GM19099 (cell line): Measurements from ENCODE around the gene RNF213.

Experiments used
- POLR2A ChIP-seq: IDR thresholded peaks from 3 replicates; pipeline ENCODE4 v1.6.1; 2011; ENCODE audit warnings: low read depth; ENCODE audit not compliant: insufficient read length; ENCODE audit errors: extremely low read depth

Gene RNF213

DNA sequence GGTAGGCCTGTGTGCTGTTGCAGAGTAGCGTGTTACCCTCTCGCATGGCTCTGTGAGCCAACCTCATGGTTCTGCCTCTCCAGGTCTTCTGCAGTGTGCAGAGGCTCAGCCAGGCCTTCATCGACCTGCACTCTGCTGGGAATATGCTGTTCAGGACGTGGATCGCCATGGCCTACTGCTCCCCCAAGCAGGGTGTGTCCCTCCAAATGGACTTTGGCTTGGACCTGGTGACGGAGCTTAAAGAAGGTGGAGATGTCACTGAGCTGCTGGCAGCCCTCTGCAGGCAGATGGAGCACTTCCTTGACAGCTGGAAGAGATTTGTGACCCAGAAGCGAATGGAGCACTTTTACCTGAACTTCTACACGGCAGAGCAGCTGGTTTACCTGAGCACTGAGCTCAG is 78.5 kb downstream of the RNF213 start:
- TF ChIP-seq POLR2A: no peak

DNA sequence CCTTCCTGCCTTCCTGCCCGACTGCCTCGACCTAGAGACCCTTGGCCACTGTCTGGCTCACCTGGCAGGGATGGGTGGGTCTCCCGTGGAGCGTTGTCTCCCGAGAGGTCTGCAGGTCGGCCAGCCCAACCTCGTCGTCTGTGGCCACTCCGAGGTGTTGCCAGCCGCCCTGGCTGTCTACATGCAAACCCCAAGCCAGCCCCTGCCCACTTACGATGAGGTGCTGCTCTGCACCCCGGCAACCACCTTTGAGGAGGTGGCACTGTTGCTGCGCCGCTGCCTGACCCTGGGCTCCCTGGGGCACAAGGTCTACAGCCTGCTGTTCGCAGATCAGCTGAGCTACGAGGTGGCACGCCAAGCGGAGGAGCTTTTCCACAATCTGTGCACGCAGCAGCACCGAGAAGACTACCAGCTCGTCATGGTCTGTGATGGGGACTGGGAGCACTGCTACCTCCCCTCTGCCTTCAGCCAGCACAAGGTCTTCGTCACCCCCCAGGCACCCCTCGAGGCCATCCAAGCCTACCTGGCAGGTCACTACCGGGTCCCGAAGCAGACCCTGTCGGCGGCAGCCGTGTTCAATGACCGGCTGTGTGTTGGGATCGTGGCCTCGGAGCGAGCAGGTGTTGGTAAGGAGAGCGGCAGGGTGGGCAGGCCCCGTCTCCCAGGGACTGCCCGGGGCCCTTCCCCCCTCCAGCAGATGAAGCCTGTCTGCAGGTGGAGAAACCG is 79.2 kb downstream of the RNF213 start:
- no peak for TF ChIP-seq POLR2A

- no peak for TF ChIP-seq POLR2A
Measured at GRCh38 chr17:80345321-80345720, 84.7 kb downstream of the RNF213 start.

- no peak for TF ChIP-seq POLR2A
Measured at GRCh38 chr17:80345841-80346497, 85.3 kb downstream of the RNF213 start.

DNA sequence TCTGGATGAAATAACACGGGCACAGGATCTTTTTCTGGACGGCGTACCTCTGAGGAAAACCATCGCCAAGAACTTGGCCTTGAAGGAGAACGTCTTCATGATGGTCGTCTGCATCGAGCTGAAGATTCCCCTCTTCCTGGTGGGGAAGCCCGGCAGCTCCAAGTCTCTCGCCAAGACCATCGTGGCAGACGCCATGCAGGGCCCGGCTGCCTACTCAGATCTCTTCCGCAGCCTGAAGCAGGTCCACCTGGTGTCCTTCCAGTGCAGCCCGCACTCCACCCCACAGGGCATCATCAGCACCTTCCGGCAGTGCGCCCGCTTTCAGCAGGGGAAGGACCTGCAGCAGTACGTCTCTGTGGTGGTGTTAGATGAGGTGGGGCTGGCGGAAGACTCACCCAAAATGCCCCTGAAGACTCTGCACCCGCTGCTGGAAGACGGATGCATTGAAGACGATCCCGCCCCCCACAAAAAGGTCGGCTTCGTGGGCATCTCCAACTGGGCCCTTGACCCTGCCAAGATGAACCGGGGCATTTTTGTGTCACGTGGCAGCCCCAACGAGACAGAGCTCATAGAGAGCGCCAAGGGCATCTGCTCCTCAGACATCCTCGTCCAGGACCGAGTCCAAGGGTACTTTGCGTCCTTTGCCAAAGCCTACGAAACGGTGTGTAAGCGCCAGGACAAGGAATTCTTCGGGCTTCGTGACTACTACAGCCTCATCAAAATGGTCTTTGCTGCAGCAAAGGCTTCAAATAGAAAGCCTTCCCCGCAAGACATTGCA is 86.0 kb downstream of the RNF213 start:
- TF ChIP-seq POLR2A: no peak

GRCh38 chr17:80347536-80347935 is 86.9 kb downstream of the RNF213 start:
- no peak for TF ChIP-seq POLR2A

GRCh38 chr17:80347948-80348351 is 87.3 kb downstream of the RNF213 start:
- TF ChIP-seq POLR2A: no peak

- TF ChIP-seq POLR2A: no peak
Measured at GRCh38 chr17:80348551-80349150, 88.0 kb downstream of the RNF213 start.

- TF ChIP-seq POLR2A: no peak
Measured at GRCh38 chr17:80349151-80349651, 88.5 kb downstream of the RNF213 start.

DNA sequence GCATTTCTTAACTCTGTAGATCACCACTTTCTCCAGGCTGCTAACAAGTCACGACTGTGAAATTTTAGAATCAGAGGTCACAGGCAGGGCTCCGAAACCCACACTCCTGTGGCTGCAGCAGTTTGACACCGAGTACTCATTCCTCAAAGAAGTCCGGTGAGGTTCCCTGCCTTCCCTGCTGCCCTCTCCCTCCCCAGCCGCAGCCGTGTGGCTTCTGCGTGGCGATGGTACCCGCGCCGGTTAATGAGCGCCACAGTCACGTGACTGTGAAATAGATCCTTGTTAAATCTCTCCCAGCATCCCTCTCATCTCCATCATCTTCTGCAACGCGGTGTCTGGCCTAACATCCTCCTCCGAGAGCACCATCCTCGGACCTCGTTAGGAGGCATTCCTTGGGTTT is 89.1 kb downstream of the RNF213 start:
- no peak for TF ChIP-seq POLR2A

GRCh38 chr17:80352216-80352895 is 91.7 kb downstream of the RNF213 start:
- TF ChIP-seq POLR2A: no peak

DNA sequence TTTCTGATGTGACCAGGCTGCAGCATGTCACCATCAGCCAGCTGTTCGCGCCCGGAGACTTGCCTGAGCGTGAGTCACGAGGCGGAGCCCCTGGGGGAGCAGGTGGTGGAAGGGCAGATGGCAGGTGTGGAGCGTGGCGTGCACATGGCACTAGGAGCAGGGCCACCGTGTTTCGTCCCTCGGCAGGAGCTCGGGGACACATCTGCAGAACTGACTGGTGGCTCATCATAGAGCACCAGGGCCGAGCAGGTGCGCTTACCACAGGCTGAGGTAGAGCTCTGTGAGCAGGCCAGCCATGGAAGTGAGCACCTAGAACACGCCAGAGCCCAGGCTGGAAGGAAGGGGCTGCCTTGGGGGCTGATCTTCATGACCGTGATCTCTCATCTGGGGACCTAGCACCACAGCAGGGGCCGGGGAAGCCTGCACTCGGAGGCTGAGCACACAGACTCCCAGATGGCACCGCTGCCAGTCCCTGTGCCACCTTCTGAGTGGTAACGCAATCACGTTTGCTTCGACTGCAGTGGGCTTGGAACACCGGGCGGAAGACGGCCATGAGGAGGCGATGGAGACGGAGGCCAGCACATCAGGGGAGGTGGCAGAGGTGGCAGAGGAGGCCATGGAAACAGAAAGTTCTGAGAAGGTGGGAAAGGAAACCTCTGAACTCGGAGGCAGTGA is 92.5 kb downstream of the RNF213 start:
- TF ChIP-seq POLR2A: no peak

DNA sequence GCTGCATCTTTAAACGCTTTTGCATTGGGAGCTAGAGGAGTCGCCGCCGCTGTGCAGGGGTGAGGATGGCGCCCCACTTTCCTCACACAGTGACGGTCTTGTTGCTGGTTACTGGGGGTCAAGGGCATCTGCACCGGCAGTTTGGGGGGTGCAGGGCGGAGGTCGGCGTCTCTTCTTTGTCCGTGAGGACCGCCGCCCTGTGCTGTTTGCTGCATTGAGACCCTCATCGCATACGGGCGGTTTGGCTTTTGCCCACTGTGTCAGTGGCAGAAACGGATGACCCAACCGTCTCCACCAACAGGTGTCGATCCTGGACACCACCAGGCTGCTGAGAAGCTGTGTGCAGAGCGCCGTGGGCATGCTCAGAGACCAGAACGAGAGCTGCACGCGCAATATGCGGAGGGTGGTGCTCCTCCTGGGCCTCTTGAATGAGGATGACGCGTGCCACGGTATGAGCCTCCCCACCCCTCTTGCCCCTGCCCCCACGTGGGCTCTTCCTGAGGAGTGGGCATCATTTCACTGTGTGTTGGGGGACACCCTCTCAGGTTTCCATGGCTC is 93.1 kb downstream of the RNF213 start:
- TF ChIP-seq POLR2A: no peak

- TF ChIP-seq POLR2A: no peak
Measured at GRCh38 chr17:80354336-80354735, 93.7 kb downstream of the RNF213 start.
